GM10248 (cell line): ENCODE results near the gene ACOXL.

Experiments used
- CTCF ChIA-PET: fragments of 300-600 bp; sonication (Branson Sonifier 250); formaldehyde crosslinking; extraction: SDS; loops from one replicate; lab custom pipeline; 2021; ENCODE audit warnings: antibody characterized with exemption; lab: Yijun Ruan, JAX
- POLR2A ChIA-PET: fragments of 350-650 bp; sonication (Branson Sonifier 250); formaldehyde crosslinking; extraction: SDS; loops from one replicate; lab custom pipeline; 2020; ENCODE audit warnings: antibody characterized with exemption; lab: Yijun Ruan, JAX
- DNase-seq: peaks from one replicate; pipeline ENCODE4 v3.0.0; 2012; ENCODE audit errors: extremely low spot score
- TF ChIP-seq, protein P1 (sequence below): IDR thresholded peaks from 2 replicates; pipeline ENCODE4 v1.5.1; 2012; ENCODE audit warnings: mild to moderate bottlenecking, low read depth; ENCODE audit errors: extremely low read depth, missing control alignments, control extremely low read depth

The ACOXL gene

GRCh38 chr2:110837446-110838409 is 105.4 kb downstream of the ACOXL start:
- ChIA-PET CTCF (interaction anchor here (3.4 to 5.6 kb wide), 2 partner anchors 16 to 25 kb away, joined by 19 to 24 read pairs; no protein-coding TSS in a partner anchor), POLR2A (no interaction called here)
- no peak for DNase-seq
- TF ChIP-seq, protein P1, sequence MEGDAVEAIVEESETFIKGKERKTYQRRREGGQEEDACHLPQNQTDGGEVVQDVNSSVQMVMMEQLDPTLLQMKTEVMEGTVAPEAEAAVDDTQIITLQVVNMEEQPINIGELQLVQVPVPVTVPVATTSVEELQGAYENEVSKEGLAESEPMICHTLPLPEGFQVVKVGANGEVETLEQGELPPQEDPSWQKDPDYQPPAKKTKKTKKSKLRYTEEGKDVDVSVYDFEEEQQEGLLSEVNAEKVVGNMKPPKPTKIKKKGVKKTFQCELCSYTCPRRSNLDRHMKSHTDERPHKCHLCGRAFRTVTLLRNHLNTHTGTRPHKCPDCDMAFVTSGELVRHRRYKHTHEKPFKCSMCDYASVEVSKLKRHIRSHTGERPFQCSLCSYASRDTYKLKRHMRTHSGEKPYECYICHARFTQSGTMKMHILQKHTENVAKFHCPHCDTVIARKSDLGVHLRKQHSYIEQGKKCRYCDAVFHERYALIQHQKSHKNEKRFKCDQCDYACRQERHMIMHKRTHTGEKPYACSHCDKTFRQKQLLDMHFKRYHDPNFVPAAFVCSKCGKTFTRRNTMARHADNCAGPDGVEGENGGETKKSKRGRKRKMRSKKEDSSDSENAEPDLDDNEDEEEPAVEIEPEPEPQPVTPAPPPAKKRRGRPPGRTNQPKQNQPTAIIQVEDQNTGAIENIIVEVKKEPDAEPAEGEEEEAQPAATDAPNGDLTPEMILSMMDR: no peak

GRCh38 chr2:110838657-110839384 is 106.4 kb downstream of the ACOXL start:
- TF ChIP-seq, protein P1: no peak
- POLR2A ChIA-PET: no interaction called here
- CTCF ChIA-PET: interaction anchor here (1.0 to 5.4 kb wide), 2 partner anchors 14 to 27 kb away, joined by 3 to 23 read pairs; no protein-coding TSS in a partner anchor
- no peak for DNase-seq

DNA sequence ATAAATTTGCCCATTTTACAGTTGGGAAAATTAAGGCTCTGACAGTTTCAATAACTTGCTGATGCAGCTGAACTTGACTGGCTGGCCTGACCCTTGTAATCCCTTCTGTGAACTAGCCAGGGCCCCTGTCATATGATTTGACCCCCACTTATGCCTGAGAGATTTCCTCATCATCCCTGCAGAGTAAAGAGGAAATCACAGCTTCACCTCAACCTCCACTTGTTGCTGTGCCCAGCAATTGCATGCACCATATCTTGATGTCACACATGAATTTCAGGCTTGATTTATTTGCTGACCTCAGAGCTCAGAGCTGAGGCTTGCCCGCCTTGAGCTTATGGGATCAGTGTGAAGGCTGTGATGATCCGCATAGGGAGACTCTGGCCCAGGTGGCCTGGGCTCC is 108.1 kb downstream of the ACOXL start:
- ChIA-PET CTCF (interaction anchor here (1.2 to 5.4 kb wide), 3 partner anchors 13 to 28 kb away, joined by 4 to 37 read pairs (median 23); no protein-coding TSS in a partner anchor), POLR2A (no interaction called here)
- TF ChIP-seq, protein P1: no peak
- no peak for DNase-seq

DNA sequence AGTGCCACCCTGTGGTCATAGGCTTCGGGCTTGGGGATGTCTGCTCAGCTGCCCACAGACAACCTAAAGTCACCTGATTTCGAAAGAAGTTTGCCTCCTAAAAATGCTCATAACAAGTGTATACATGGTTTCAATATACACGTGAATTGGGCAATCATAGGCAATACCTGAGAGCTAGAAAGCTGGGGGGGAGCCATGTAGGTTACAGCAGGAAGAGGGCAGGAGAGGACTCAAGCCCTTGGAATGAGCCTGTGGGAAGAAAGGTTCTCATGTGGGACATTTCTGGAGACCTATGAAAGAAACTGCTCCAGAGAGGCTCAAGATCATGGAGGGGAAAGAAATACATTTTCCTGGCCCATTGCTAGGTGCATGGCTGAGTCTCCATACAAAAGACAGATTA is 109.7 kb downstream of the ACOXL start:
- TF ChIP-seq, protein P1: no peak
- ChIA-PET CTCF (interaction anchor here (1.8 to 5.4 kb wide), 3 partner anchors 11 to 30 kb away, joined by 5 to 37 read pairs (median 23); no protein-coding TSS in a partner anchor), POLR2A (no interaction called here)
- DNase-seq: no peak

- ChIA-PET POLR2A (no interaction called here), CTCF (interaction anchor here (1.8 to 5.4 kb wide), 3 partner anchors 10 to 31 kb away, joined by 5 to 37 read pairs (median 23); no protein-coding TSS in a partner anchor)
- TF ChIP-seq, protein P1: no peak
- no peak for DNase-seq
These were observed 111.1 kb downstream of the ACOXL start for GRCh38 chr2:110843496-110843895.
